IPS-20b (cell line): Measurements from ENCODE around the gene ADK.
"Not testable (repeated sequence)": the region's sequence is repeated elsewhere in the genome, so short reads cannot be mapped to it uniquely, and the experiment has no call there.

Source experiments
- H3K27ac ChIP-seq: one replicate; pipeline ENCODE4 v1.5.1; 2013; ENCODE audit warnings: low read length
- H3K27me3 ChIP-seq: 2 replicates; pipeline ENCODE4 v1.6.1; 2013; ENCODE audit warnings: mild to moderate bottlenecking, low read length, inconsistent platforms; ENCODE audit not compliant: insufficient read depth
- H3K36me3 ChIP-seq: 2 replicates; pipeline ENCODE4 v1.6.1; 2013; ENCODE audit warnings: low read depth, mild to moderate bottlenecking, inconsistent platforms, low read length, moderate library complexity; ENCODE audit not compliant: insufficient read depth
- H3K4me1 ChIP-seq: 2 replicates; pipeline ENCODE4 v1.6.1; 2013; ENCODE audit warnings: mild to moderate bottlenecking, control low read depth, inconsistent platforms, low read length, moderate library complexity; ENCODE audit not compliant: insufficient read depth
- H3K4me3 ChIP-seq: 2 replicates; pipeline ENCODE4 v1.5.1; 2013; ENCODE audit warnings: mild to moderate bottlenecking, low read length, inconsistent platforms
- H3K9ac ChIP-seq: 2 replicates; pipeline ENCODE4 v1.6.1; 2013; ENCODE audit warnings: low read depth, mild to moderate bottlenecking, inconsistent platforms, low read length, moderate library complexity
- H3K9me3 ChIP-seq: 2 replicates; pipeline ENCODE4 v1.6.1; 2013; ENCODE audit warnings: mild to moderate bottlenecking, low read depth, low read length, inconsistent platforms; ENCODE audit not compliant: insufficient read depth

ADK gene

DNA sequence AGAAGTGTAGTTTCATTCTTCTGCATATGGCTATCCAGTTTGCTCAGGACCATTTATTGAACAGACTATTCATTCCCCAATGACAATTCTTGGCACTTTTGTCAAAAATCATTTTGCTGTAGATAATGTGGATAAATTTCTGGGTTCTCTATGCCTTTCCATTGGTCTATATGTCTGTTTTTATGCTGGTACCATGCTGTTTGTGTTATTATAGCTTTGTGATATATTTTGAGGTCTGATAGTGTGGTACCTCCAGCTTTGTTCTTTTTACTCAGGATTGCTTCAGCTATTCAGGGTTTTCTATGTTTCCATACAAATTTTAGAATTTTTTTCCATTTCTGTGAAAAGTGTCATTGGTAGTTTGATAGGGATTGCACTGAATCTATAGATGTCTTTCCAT lies 360.0 kb downstream of the ADK start:
- Histone ChIP-seq H3K27ac (no peak overlapping the region), H3K4me3 (no peak overlapping the region)

DNA sequence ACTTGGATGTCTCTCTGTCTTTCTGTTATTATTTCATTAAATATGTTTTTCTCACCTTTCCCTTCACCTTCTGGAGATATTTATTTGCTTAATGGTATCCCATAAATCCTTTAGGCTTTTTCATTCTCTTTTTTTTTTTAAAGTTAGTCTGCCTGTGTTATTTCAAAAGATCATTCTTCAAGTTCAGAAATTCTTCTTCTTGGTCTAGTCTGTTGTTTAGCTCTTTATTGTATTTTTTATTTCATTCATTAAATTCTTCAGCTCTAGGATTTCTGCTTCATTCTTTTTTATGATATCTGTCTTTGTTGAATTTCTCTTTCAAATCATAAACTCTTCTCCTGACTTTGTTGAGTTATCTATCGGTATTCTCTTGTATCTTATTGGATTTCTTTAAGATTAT lies 363.3 kb downstream of the ADK start:
- no peaks in the 10 kb centered on the region for H3K27me3 ChIP-seq
- H3K4me3 ChIP-seq = no peak overlapping the region
- H3K9ac ChIP-seq = no peak overlapping the region
- H3K27ac ChIP-seq = no peak overlapping the region
- no peaks in the 10 kb centered on the region for H3K4me1 ChIP-seq
- no peaks in the 10 kb centered on the region for H3K36me3 ChIP-seq
- H3K9me3 ChIP-seq = peaks cover 10% of the 10 kb centered on the region

More for the DNA sequence above, 360.0 kb downstream of the ADK start:
- Histone ChIP-seq H3K27me3 (no peaks in the 10 kb centered on the region), H3K36me3 (no peaks in the 10 kb centered on the region), H3K4me1 (no peaks in the 10 kb centered on the region), H3K9ac (no peak overlapping the region), H3K9me3 (peaks cover 10% of the 10 kb centered on the region)

DNA sequence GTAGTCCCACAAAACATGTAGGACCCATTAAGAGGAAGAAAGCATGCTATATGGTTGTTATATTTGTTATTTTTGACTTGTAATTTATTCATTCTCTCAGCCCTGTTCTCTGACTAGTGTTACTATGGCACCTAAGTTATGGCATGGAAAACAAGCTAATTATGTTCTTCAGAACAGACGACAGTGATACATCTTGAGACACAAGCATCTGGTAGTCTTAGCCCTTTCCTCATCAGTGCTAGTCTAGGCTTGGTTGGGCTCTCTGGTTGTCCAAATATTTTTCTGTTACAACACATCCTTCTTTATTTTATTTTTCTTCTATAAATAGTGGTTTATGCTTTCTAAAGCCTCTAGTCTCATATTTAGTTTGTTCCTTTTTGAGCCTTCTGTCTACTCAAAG lies 367.0 kb downstream of the ADK start:
- Histone ChIP-seq H3K9ac (no peak overlapping the region), H3K4me1 (peaks cover 9% of the 10 kb centered on the region), H3K9me3 (no peaks in the 10 kb centered on the region), H3K36me3 (no peaks in the 10 kb centered on the region), H3K27me3 (no peaks in the 10 kb centered on the region), H3K27ac (no peak overlapping the region), H3K4me3 (no peak overlapping the region)

GRCh38 chr10:74521526-74521925 lies 370.5 kb downstream of the ADK start:
- H3K9ac ChIP-seq = no peak overlapping the region
- no peak overlapping the region for H3K27ac ChIP-seq
- H3K36me3 ChIP-seq = no peaks in the 10 kb centered on the region

DNA sequence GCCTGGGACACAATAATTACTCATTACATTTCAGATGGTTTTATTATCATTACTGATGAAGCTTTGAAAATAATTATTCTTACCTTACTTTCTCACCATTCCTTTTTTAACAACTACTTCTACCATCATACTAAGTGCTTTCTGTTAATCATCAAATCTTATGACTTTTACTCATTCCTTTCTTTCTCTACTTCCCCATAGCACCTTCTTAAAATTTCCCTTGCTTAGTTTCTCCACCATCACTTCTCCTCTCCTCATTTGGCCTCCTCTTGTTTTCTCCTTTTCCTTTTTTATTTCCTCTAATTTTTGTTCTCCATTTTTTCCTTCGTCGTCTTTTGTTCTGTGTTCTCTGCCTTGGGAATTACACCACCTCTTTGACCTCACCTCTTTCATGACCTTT lies 372.2 kb downstream of the ADK start:
- Histone ChIP-seq H3K27ac (no peak overlapping the region), H3K36me3 (no peaks in the 10 kb centered on the region; the same call in 1 of the 2 replicates), H3K9me3 (no peaks in the 10 kb centered on the region), H3K9ac (no peak overlapping the region), H3K27me3 (no peaks in the 10 kb centered on the region), H3K4me1 (peaks cover 9% of the 10 kb centered on the region), H3K4me3 (no peak overlapping the region)

More at GRCh38 chr10:74521526-74521925, 370.5 kb downstream of the ADK start:
- no peak overlapping the region for H3K4me3 ChIP-seq
- no peaks in the 10 kb centered on the region for H3K27me3 ChIP-seq
- peaks cover 9% of the 10 kb centered on the region for H3K4me1 ChIP-seq
- H3K9me3 ChIP-seq = no peaks in the 10 kb centered on the region

- H3K36me3 ChIP-seq = no peaks in the 10 kb centered on the region; the same call in 1 of the 2 replicates
- H3K27me3 ChIP-seq = no peaks in the 10 kb centered on the region
- H3K4me1 ChIP-seq = peaks cover 9% of the 10 kb centered on the region
- no peak overlapping the region for H3K27ac ChIP-seq
- H3K9ac ChIP-seq = no peak overlapping the region
- no peaks in the 10 kb centered on the region for H3K9me3 ChIP-seq
- no peak overlapping the region for H3K4me3 ChIP-seq
These were observed 374.9 kb downstream of the ADK start for GRCh38 chr10:74525885-74526284.

- H3K9me3 ChIP-seq, H3K27ac ChIP-seq, H3K27me3 ChIP-seq, H3K9ac ChIP-seq, H3K4me1 ChIP-seq, H3K36me3 ChIP-seq, H3K4me3 ChIP-seq: not testable (repeated sequence)
These were observed 376.6 kb downstream of the ADK start for GRCh38 chr10:74527611-74528010.

DNA sequence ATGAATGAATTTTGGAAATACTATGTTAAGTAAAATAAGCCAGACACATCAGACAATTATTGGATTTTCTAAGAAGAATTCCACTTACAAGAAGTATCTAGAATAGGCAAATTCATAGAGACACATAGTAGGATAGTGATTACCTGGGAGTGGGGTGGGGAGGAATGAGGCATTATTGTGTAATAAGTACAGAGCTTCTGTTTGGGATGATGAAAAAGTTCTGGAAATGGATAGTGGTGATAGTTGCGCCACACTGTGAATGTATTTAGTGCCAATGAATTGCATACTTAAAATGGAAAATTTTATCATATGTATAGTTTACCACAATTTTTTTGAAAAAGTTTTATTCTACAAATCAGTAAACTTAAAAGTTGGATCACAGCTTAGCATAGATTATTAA lies 378.2 kb downstream of the ADK start:
- Histone ChIP-seq H3K4me1 (no peaks in the 10 kb centered on the region; the same call in 1 of the 2 replicates), H3K4me3 (no peak overlapping the region), H3K27me3 (no peaks in the 10 kb centered on the region), H3K9me3 (no peaks in the 10 kb centered on the region), H3K9ac (no peak overlapping the region), H3K27ac (no peak overlapping the region), H3K36me3 (no peaks in the 10 kb centered on the region; the same call in 1 of the 2 replicates)

- no peaks in the 10 kb centered on the region; the same call in 1 of the 2 replicates for H3K36me3 ChIP-seq
- no peak overlapping the region for H3K4me3 ChIP-seq
- H3K27me3 ChIP-seq = no peaks in the 10 kb centered on the region
- H3K27ac ChIP-seq = no peak overlapping the region
- no peaks in the 10 kb centered on the region for H3K9me3 ChIP-seq
- no peaks in the 10 kb centered on the region; the same call in 1 of the 2 replicates for H3K4me1 ChIP-seq
- no peak overlapping the region for H3K9ac ChIP-seq
These were observed 380.0 kb downstream of the ADK start for GRCh38 chr10:74530981-74531380.

- peaks cover 13% of the 10 kb centered on the region for H3K4me1 ChIP-seq
- no peaks in the 10 kb centered on the region for H3K27me3 ChIP-seq
- H3K9me3 ChIP-seq = no peaks in the 10 kb centered on the region
- no peak overlapping the region for H3K4me3 ChIP-seq
- H3K9ac ChIP-seq = no peak overlapping the region
- H3K36me3 ChIP-seq = no peaks in the 10 kb centered on the region
- no peak overlapping the region for H3K27ac ChIP-seq
These were observed 388.3 kb downstream of the ADK start for GRCh38 chr10:74539317-74539716.

- peaks cover 19% of the 10 kb centered on the region for H3K4me1 ChIP-seq
- H3K36me3 ChIP-seq = no peaks in the 10 kb centered on the region
- H3K27ac ChIP-seq = no peak overlapping the region
- H3K4me3 ChIP-seq = no peak overlapping the region
- no peaks in the 10 kb centered on the region for H3K27me3 ChIP-seq
- H3K9me3 ChIP-seq = no peaks in the 10 kb centered on the region
- no peak overlapping the region for H3K9ac ChIP-seq
These were observed 390.4 kb downstream of the ADK start for GRCh38 chr10:74541375-74541774.

- peaks cover 16% of the 10 kb centered on the region for H3K4me1 ChIP-seq
- H3K27ac ChIP-seq = no peak overlapping the region
- no peaks in the 10 kb centered on the region for H3K36me3 ChIP-seq
- no peak overlapping the region for H3K4me3 ChIP-seq
- no peaks in the 10 kb centered on the region for H3K9me3 ChIP-seq
- H3K9ac ChIP-seq = no peak overlapping the region
- no peaks in the 10 kb centered on the region for H3K27me3 ChIP-seq
These were observed 391.1 kb downstream of the ADK start for GRCh38 chr10:74542077-74542476.

DNA sequence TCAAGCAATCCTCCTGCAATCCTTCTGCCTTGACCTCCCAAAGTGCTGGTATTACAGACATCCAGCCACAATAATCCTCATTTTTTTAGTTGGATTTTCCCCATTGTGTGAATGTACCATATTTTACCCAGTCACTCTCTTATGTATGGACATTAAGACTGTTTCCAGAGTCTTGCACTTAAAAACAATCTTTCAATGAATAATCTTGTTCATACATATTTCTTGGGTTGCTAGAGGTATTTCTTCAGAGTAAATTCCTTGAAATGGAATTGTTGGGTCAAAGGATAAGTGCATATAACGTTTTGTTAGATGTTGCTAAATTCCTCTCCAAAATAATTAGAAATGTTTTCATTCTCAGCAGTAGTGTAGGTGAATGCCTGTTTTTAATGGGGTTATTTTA lies 392.3 kb downstream of the ADK start:
- H3K36me3 ChIP-seq = no peaks in the 10 kb centered on the region
- H3K27me3 ChIP-seq = no peaks in the 10 kb centered on the region
- peaks cover 14% of the 10 kb centered on the region; the same call in 1 of the 2 replicates for H3K4me1 ChIP-seq
- no peak overlapping the region for H3K27ac ChIP-seq
- no peak overlapping the region for H3K4me3 ChIP-seq
- H3K9ac ChIP-seq = no peak overlapping the region
- no peaks in the 10 kb centered on the region for H3K9me3 ChIP-seq
